Left renal pelvis (tissue), 4 donors: ENCODE data around the gene FEM1C. TPM values are rescaled to one million over a fixed set of nuclear protein-coding genes. Genes with fewer than 3 reads are reported as not detected.

Source experiments
- DNase-seq, 4 donors: peaks; one replicate each; pipeline ENCODE4 v3.0.0-alpha.2; 2013; ENCODE audit warnings: low read depth in 4 of 4, low spot score in 3 of 4
- polyA plus RNA-seq, 4 donors: library from polyadenylated mRNA; unstranded; fragments of 120-200 nt; gene quantifications; one replicate each; pipeline ENCODE4 v1.2.1, GENCODE V29; 2013; ENCODE audit not compliant: insufficient read length in 4 of 4

The FEM1C gene
- polyA plus RNA-seq, 4 donors: 20.7 to 26.2 (median 21.4) TPM

DNA sequence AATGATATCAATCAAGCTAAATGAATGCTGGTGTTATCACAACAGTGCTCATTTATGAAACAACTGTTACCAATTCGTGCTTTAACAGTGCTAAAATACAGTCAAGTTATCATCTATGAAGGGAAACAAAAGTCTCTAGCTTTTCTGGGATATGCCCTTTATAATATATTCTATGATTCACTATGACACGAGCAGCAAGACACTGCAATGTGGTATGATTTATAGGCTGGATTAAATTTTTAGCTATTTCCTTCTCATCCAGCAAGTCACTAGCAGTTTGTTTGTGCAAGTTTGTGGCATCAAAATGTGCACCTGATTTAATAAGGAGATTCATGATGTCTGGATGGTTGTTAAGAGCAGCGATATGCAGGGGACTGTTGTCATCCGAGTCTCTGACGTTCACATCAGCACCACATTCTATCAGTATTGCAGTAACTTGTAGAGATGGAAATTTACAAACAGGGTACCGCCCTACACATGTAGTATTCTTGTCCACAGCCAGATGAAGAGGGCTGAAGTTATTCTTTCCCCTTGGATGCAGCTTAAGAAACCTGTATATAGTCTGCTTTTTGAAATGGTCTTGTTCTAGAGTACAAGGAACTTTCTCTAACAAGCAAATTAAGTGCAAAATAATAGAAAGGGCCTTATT lies 20.3 kb downstream of the FEM1C start:
- no peak for DNase-seq

- DNase-seq: no peak
Measured at GRCh38 chr5:115522832-115523403, 21.7 kb downstream of the FEM1C start.

DNA sequence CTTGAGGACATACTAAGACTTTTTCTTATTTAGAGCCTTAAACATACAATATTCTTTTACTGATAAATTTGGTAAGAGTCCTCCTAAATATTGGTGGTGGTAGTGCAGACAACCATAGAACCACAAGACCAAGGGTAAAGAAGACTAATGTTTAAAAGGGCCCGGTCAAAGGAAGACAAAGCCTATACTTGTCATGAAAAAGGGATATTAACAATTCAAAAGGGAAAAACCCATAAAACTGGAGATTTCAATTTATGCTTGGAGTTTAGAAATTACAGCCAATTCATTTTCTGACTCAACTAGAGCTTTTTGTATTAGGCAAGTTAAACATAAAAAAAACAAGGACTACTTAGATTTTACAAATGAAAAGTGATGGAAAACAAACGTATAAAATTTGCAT lies 24.4 kb downstream of the FEM1C start:
- no peak for DNase-seq

GRCh38 chr5:115516372-115516771 lies 28.2 kb downstream of the FEM1C start:
- no peak for DNase-seq

DNA sequence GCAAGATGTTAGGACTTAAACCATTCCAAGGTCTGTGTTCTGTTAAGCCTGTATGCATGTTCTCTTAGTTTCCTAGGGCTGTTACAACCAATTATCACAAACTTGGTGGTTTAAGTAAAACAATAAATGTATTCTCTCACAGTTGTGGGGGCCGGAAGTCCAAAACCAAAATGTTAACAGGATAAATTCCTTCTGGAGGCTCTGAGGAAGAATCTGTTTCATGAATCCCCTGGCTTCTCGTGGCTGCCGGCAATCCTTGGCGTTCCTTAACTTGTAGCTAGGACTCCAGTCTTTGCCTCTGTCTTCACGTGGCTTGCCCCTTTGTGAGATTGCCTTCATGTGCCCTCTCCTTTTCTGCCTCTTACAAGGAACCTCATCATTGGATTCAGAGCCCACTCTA lies 30.4 kb downstream of the FEM1C start:
- no peak for DNase-seq

DNA sequence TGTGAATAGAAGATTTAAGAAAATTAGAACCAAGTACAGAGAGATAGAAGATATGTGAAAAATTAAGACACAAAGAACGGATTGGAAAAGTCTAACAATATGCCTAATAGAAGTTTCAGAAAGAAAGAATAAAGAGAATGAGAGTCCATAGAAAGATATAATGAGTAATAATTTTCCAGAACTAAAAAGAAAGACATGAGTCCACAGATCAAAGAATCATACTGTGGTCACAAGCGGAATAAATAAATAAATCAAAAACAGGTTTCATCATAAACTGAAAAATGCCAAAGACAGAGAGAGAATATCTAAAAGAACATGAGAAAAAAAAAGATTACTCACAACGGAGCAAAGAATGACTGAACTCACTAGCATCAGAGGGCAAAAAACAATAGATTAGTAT lies 32.9 kb downstream of the FEM1C start:
- DNase-seq: no peak

DNA sequence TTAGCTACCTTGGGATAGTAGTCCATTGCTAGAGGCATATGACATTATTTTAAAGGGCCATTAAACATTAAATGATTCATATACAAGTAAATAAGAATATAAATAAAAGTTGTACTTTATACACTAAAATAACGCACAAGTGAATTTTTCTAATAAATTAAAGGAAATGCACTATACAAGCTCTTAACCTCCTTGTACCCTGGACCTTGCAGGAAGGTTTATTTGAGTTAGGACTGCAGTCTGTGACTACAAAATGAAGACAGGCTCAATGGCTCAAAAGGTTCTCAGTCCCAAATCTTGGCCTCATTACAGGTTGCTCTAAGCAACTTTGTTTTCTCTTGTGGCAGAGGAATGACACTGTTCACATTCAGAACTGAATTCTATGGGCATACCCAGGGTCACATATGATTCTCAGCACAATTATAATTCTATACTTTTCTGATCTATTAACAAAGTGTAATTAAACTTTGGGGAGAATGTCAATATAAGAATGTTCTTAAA lies 34.4 kb downstream of the FEM1C start:
- DNase-seq: no peak

DNA sequence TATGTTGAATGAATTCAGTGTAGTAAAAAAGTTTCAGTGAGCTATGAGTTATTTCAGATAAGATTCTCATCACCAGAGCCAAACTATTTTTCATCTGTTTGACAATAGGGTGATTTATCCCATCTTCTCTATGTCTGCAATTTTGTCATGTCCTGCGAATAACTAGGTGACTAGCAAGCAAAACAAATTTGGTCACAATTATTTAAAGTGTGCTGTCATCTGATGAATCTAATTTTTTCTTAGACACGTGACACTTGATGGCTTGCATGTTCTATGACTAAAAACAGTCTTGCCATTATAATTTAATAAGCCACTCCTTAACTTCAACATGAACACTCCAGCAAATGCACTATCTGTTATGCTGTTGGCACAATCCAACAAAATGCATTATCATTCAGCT lies 35.0 kb downstream of the FEM1C start:
- DNase-seq: no peak

DNA sequence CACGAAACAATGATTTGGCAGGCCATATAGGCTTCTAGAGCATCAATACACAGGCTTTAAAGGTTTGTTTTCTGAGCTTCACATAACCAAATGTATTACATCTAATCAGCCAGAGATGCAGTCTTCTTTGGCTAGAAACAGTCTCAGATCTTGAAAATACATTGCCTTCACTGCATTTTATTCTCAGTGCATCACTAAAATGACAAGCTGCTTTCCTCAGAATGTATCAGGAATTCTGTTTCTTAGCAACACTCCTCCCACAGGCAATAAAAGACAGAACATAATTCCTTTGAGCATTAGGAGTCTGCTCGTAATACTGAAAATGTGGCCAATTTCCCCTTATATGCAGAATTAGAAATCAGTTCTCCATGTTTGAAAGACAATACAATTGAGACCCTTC lies 36.9 kb downstream of the FEM1C start:
- DNase-seq: peak in 3 of 4 donors; percentile 14 to 24 (median 15)

DNA sequence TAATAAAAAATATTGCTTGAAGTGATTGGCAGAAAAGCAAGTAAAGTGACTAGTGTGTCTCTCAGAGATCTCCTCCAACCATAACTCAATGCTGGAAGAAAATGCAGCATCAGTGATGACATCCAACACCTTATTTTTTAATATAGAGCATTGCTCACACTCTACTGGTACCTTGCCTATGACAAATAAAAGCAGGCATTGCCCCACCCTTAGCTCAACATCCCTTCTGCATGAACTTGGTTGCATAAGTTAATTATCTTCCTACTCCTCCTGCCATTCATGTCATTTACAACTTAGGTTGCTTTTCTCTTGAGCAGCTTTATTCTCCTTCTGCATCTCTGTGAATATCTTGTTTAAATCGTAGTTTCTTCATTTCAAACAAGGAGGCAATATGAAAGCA lies 41.2 kb downstream of the FEM1C start:
- no peak for DNase-seq

DNA sequence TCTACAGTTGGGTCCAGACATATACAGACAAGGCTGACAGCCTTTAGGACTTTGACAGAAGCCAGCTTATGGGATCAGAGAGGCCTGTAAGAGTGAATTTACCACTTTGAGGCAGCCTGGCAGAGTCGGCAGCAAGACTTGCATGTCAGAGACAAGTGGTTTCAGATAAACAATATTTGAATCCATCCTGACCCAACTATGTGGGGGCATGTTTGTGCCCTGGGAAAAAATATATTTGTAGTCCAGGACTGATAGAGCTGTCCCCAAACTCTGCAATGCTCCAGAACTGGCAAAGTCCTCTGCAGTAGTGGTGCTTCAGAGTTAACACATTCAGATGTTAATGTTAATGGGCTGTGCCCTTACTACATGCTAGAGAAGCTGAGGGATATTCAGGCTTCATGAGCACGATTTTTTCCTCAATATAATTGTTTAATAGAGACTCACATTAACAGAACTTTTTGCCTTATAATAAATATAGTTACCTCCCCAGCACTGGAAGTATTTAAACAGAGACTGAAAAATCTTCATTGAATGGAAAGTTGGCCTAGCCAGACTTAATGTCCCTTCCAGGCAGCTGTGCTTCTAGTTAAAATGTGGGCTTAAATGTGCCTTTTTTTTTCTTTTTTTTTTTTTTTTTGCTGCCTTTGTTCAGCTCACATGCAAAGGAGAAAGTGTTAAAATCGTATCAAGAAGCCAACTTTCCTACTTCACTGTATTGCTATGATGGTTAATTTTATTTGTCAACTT lies 42.9 kb downstream of the FEM1C start:
- DNase-seq: no peak

GRCh38 chr5:115500225-115500624 lies 44.4 kb downstream of the FEM1C start:
- DNase-seq: no peak

GRCh38 chr5:115496936-115497576 lies 47.5 kb downstream of the FEM1C start:
- no peak for DNase-seq

DNA sequence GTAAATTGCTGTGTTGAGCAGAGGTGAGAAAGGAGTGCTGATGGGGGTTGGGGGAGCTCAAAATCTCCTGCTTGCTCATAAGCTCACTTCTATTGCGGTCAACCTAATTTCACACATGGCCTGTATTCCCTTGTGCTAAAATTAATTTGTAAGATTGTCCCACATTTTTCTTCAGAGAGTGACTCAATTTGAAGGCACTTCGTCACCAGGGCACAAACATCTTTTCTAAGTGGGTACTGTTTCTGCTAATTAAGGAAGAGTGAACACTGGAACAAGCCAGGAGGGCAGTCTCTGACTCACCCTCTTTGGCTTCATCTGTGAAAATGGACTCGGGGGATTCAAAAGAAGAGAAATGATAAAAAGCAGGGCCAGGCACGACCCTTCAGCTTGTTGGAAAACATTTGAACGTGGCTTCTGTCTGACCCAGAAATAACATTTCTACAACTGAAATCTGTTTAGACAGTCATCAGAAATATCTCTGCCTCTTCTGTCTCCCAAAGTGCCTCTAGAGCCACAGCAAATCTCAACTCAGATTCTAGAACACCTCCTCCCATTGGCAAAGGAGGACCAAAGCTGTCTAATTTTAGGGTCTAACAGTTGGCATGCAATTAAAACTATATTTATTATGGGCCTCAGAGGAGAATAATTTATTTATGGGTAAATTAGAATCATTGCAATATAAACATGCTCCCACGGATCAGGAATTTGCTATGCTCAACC lies 49.8 kb downstream of the FEM1C start:
- DNase-seq: no peak

- no peak for DNase-seq
Measured at GRCh38 chr5:115490596-115490995, 54.0 kb downstream of the FEM1C start.

GRCh38 chr5:115489733-115490132 lies 54.8 kb downstream of the FEM1C start:
- DNase-seq: no peak

- DNase-seq: no peak
Measured at GRCh38 chr5:115487756-115488155, 56.8 kb downstream of the FEM1C start.

DNA sequence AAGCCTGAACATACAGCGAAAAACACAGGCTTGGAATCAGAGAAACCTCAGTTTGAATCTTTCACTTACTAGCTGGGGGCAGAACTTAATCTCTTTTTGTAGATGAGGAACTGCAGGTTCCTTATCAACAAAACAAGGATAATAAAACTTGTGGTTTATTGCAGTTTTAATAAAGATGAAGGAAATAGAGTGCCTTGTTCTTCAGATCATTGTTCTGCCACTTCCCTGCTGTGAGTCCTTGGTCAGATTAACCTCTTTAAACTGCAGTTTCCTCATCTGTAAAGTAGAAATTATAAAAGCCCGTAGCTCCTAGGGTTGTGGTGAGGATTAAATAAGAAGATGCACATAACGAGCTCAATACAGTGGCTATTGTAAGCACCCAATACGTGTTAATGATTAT lies 57.4 kb downstream of the FEM1C start:
- no peak for DNase-seq

- no peak for DNase-seq
Measured at GRCh38 chr5:115486728-115487127, 57.8 kb downstream of the FEM1C start.

GRCh38 chr5:115484368-115484767 lies 60.2 kb downstream of the FEM1C start:
- DNase-seq: no peak

DNA sequence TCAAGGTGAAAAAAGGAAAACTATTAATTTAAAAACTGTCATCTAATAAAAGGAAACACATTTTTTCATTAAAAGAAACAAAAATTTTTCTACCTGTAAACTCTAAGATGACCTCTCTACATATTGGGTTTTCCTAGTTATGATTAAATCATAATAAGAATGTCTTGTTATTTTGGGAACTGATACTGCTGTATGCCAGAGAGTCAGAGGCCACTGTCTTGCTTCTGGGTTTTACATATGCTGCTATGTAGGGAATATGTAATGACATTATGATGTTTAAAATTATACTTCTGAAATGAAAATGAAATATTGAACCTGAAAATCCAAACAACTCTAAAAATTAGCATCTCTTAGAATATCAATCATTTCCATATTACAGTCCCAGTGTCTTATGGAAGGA lies 63.7 kb downstream of the FEM1C start:
- no peak for DNase-seq
